T-helper 1 cell (primary cell): ENCODE measurements around the gene BRSK1.

ENCODE experiments used
- DNase-seq, 5 donors: peaks; one replicate each; pipeline ENCODE4 v3.0.0-alpha.2; 2012 to 2020
- total RNA-seq, 4 donors: gene quantifications; one replicate each; lab custom pipeline; 2026; lab: John Stamatoyannopoulos, UW

The BRSK1 gene
- total RNA-seq: 1.1 to 3.1 (median 2.0) reads per million in 4 donors

DNA sequence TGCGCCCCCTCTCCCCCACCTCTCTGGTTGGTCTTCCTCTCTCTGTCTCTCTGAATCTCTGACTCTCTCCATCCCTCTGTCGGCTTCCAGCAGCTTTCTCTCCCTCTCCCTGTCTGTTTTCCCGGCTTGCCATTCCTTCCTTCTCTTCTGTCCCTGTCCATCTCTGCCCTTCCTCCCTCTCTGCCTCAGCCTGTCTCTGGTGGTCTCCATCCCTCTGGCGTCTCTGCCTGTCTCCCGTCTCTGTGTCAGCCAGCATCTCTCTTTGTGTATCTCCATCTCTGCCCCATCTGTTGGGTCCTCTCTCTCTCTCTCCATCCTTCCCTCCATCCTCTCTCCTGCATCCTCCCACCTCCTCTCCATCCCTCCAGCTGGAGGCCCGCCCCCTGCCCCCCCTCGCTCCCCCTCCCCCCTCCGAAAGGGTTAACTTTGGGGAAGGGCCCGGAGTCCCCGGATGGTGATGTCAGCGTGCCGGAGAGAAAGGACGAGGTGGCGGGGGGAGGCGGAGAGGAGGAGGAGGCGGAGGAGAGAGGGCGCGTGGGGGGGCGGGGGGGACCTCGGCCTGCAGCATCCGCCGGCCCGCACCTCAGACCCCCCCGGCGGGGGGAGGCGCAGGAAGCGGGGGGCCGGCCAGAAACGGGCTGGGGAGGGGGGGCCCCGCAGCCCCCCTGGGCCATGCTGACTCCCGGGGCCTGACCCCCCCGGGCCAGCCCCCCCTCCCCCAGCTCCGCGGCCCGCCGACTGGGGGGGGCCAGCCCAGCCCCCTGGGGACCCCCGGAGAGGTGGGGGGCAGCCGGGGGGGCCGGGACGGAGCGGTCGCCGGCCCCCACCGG, at the start of gene BRSK1:
TSS of gene BRSK1 (plus strand) at position 450 of the 830 bp plus-strand sequence. CDS start 446 bp downstream, outside the sequence.
- DNase-seq: peak in 3 of 5 donors; percentile 25 to 43 (median 29)

DNA sequence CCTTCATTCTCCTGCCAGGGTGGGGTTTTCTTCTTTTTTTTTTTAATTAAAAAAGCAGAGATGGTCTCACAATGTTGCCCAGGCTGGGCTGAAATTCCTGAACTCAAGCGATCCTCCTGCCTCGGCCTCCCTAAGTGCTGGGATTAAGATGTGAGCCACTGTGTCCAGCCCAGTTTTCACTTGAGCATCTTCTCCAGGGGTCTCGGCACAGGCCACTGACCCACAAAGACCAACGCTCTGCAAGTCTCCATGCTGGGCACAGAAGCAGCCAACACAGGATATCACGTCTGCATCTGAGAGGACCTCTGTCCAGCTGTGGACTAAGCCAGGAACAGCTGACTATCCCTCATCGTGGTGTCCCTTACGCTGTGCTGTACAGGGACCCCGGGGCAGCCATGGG, 45.8 kb upstream of the BRSK1 start:
- no peak for DNase-seq

DNA sequence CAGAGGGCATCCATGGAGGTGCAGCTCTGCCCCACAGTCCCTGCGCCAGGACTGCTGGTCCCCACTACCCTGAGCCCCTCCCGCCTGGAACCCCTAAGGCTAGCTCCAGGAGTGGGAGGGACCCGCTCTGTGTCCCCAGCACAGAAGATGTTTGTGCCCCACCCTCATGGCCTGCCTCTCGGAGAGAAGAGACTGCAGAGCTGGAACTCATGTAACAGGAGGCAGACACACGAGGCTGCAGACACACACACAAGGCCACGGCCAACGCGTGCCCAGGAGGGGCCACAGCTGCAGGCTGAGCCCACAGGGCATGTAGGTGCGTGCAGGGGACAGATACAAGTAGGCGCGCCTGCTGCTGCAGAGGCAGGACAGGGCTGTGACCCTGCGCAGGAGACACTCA, 44.8 kb upstream of the BRSK1 start:
- no peak for DNase-seq

DNA sequence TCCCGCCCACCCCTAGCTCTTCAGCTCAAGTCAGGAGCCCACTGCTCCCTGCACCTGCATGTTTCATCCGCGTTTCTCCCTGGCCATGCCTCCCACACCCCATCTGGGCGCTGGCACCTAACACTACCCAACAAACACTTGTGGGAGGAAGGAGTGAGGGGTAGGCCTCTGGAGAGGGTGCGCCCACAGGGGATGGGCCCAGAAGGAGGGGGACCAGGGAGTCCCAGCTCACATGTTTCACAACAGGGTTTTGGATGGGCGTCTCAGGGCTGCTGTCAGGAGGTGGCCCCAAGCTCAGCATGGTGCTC, 43.1 kb upstream of the BRSK1 start:
- DNase-seq: no peak

DNA sequence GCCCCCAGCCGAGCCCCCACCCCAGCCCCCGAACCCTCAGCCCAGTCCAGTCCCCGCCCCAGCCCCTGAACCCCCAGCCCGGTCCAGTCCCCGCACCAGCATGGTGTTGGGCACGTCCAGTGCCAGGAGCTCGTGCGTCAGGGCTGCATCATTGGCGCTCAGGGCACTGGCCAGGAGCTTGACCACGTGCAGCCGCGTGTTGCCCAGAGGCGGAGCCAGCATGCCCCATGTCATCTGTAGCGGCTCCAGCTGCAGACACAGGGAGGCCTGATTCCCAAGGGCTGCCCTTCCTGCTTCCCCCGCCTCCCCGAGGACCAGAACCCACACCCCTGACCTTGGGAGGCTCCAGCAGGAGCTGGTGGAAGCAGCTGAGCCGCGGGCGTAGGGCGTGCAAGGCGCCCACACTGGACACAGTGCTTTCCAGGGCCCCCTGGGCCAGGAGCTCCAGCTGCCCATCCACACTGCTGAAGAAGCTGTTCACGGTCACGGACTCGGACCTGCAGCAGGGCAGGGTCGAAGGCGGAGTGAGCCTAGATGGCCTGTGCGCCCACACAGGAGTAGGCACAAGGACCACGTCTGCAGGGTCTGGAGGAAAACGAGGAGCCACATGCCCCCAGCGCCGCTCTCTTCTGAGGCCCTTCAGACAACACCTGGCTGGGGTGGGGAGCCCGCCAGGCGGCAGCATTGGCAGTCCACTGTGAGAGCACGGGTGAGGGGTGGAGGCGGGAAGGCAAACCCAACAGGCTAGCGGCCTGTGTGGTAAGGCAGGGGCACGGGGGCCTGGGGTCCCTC, 42.5 kb upstream of the BRSK1 start:
- DNase-seq: no peak

DNA sequence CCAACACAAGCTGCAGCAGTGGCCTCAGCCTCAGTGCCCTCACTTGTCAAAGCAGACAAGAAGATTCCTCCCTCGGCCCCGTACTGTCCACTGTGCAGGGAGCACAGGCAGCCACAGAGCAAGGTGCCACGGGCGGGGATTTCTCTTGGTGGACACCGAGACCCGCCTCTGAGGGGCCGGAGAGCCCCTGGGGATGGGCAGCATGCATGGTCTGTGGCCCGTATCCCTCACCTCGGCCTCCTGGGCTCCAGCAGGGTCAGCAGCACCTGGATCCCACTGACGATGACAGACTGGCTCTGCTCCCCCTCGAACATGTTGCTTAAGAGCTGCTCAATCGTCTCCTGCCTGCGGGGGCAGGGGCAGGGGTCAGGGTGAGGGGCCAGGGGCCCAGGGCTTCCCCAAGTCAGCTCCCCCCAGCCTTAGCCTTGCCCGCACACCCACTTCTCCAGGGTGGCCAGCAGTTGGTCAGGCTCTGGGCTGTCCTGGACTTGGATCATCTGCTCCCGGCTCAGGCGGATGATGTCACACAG, 41.8 kb upstream of the BRSK1 start:
- no peak for DNase-seq

DNA sequence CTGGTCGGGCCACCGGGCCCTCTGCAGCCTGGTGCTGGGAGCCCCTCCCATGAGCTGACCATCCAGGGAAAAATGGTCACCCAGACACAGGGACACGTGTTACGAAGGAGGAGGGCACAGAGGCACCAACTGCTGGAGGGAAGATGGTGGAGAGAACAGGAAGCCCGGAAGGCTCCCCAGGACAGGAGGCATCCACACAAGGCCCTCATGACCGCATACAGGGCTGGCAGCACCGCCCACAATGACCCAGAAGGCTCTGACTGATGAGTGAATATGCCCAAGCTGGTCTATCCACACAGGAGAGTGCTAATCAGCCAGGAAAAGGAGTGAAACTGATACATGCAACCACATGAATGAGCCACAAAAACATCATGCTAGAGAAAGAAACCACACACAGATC, 41.3 kb upstream of the BRSK1 start:
- no peak for DNase-seq

DNA sequence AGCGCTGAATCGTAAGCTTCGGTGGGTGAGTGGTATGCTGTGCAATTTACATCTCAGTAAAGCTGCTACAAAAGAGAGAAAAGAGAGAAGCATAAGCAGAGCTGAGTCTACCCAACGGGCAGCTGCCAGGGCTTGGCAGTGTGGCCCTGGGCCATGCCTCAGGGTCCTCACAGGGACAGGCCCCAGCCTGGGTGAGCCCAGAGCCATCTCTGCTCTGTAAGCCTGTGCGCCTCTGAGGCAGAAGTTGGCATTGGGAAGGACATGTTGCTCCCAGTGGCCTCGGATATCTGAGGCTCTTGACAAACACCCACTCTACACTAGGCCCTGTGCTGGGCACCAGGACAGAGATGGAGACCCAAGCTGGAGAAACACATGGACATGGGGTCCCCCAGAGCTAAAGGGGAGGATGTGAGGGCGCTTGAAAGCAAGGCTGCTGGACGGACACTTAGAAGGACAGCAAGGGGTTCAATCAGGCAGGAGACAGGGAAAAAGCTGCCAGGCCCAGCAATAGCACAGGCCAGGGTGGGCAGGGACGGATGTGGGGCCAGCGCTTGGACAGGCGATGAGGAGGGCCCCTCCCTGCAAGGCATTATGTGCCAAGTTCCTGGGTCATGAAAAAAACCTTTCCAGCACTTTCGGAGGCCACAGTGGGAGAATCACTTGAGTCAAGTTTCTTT, 39.7 kb upstream of the BRSK1 start:
- DNase-seq: no peak

DNA sequence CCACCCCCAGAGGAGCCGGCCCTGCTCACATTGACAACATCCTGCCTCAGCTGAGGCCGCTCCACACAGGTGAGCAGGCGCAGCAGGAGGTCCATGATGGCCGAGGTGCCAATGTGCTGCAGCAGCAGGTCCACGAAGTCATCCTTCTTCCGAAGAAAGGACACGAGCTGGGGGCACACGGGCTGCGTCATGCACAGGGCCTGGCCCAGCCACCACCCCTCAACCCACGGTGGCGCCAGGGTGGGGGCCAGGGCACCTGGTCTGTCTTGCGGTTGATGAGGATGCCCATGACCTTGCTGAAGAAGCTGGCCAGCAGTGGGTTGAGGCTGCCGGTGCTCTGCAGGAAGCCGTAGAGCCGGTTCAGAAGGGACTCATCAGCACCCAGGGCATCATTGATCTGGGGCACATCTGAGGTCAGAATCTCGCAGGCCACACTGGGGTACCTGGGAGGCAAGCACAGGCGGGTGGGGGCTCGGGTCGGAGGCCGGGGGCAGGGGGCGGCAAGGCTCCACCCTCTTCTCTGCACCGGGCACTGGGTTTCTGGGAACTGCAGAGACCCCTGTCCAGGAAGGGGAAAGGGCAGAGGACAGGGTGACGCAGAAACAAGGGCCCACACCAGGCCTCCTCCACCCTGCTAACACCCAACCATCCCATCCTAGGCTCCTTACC, 38.4 kb upstream of the BRSK1 start:
- no peak for DNase-seq

DNA sequence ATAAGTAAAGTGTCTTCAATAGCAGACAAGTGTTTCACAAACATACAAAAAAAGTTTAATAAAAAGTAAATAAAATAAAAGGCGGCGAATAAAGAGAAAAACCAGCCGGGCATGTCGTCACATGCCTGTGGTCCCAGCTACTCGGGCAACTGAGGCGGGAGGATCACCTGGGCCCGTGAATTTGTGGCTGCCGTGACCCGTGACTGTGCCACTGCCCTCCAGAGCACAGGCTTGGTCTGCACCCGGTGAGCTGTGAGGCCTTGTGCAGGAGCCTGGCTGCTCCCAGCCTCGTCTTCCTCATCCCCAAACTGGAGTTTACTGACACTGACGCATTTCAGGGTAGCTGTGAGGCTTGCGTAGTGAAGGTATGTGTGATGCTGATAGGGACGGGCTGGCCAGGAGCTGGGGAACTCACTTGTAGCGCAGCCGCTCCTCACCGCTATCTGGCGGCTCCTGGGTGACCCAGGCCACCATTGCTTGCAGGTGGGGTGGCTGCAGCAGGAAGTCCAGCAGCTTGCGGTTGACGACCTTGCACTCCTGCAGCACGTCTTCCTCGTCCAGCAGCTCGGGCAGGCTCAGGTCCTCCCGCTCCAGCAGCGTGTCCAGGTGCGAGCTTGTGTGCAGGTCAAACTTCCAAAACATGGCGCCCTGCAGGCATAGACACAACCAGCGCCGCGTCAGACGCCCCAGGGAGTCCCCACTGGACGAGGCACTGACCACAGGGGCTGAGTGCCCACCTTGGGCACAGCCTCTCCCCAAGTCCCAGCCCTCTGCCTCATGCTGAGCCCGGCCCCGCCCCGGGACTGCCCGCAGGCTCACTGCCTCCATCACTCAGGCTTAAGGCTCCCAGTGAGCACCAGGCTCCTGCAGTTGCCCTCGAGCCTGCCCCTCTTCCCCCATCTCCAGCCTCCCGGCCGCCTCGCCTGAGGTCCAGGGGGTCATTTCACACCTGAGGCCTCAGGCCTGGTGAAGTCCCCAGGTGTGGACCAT, 37.0 kb upstream of the BRSK1 start:
- DNase-seq: no peak

DNA sequence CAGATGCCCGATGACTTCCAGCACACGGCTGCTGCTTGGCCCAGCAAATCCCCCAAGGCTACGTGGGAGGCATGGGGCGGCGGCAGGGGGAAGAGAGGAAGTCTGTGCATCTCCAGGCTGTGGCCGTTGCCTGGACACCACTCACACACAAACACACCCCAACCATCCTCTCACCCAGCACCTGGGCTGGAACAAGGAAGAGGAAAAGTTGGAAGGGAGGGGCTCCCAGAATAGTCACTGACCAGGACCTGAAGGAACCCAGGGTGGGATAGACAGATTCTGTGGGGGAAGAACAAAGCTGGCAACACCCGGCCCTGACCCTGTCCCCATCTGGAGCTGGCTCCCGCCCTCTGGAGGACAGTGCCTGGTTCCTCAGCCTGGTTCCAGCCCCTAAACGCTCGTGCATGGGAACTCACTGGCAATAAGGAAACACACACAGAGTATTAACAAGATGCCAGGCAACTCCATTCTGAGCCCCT, 36.1 kb upstream of the BRSK1 start:
- no peak for DNase-seq

DNA sequence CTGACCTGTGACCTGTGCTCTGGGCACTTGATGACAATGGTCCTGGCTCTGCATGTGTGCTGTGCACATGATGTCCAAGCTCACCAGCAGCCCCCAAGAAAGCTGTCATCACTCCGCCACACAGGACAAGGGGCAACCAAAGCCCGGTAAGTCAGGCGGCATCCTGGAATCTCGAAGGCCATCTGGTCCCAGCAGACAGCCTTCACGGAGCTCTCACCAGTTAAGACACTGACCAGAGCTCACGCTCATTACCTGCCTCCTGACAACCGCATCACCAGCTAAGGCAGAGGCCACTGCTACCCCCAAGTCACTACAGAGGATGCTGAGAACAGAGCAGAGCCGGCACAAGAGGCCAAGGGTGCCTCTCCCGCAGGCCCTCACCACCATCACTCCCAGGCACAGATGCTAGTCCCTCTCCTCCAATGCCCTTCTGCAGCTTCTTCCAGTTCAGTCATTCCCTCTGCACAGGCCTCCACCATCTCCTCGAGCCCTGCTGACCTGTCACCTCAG, 35.6 kb upstream of the BRSK1 start:
- no peak for DNase-seq

DNA sequence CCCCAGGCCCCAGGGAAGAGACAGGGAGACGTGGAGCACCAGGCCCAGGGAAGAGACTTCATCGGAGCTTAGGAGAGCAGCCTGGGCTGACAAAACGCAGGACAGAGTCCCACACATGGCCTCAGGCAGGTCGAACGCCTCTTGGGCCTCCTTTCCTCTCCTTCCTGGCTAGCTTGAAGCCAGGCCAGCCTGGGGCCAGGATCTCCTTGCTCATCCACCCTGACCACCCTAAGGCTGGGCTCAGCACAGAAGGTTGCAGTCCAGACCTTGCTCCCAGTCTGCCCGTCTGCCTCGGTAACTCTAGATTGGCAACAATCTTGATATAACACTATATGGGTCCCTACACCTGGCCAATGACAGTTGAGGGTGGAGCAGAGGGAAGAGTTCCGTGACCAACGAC, 35.1 kb upstream of the BRSK1 start:
- no peak for DNase-seq

DNA sequence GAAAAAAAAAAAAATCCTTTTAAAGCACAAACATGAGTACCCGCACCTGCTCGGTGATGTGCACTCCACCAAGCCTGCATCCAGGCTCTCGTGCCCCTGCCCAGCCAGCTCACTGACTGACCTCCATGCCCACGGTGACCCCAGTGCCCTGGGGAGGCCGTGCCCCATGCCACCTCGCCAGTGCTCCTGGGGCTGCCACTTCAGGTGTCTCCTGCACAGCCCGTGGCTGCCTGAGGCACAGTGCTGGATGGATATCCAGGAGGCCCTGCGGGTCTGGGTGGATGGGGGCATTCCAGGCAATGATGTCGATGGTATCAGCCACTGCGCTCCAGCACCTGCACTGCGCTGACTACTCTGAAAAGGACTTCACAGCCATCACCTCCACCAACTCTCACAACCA, 34.0 kb upstream of the BRSK1 start:
- no peak for DNase-seq

DNA sequence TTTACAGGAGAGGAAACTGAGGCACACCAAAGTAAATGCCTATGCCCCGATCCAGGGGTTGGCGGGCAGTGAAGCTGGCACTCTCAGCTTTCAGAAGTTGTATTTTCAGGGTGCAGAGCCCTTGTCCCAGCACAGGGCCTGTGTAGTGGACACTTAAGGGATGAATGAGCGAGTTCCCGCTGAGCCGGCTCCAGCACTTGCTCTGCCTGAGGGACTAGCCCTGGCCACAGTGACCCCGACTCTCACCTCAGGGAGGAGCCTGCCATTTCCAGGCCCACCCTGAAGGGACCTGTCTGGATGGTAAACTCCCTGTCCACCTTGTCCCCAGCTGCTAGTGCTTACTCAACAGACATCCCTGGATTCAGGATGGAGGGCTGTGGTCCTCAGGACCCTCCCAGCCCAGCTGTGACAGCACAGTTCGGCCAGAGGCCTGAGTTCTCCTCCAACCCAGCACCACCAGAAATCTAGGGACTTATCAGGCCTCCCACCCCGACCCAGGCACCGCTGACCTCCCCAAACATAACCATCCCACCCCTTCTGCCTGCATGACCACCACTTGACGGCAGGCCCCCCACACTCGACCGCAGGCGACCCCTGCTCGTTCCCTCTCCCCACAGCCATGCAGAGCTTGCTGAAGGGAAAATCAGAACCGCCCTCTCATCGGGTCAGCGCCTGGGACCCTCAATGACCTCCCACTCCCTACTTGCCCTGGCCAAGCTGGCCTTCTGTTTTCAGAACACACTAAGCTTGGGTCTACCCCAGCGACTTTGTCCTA, 33.3 kb upstream of the BRSK1 start:
- no peak for DNase-seq

DNA sequence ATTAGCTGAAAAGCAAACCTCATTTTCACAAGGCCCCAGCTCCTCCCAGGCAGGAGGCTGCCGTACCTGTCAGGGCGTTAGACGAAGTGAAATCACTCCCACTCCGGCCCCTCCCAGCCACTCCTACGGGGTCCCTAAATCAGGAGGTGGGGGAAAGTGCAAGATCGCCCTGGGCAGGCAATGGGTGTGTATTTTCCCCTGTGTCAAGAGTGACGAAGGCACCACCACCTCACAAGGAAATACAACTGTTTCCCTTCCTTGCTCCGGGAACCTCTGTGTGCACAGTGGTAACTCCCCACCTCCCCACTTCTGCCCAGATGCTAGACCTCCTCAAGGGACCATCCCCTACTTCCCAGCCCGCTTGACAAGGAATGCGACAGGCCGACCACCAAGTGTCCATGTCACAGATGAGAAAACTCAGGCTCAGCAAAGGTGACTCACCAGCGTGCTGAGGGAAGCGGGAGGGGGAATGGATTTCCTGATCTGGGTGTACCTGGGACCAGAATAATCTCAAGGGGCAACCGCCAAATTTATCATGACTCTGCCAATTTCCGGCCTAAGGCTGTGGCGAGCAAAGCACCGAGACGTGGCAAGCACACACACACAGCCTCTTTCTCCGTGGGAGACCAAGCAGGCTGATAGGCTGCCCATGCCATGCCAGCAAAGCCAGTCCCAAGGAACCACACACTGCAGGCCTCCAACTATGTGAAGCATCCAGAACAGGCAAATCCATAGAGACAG, 32.3 kb upstream of the BRSK1 start:
- DNase-seq: peak in 4 of 5 donors; percentile 25 to 70 (median 32)

DNA sequence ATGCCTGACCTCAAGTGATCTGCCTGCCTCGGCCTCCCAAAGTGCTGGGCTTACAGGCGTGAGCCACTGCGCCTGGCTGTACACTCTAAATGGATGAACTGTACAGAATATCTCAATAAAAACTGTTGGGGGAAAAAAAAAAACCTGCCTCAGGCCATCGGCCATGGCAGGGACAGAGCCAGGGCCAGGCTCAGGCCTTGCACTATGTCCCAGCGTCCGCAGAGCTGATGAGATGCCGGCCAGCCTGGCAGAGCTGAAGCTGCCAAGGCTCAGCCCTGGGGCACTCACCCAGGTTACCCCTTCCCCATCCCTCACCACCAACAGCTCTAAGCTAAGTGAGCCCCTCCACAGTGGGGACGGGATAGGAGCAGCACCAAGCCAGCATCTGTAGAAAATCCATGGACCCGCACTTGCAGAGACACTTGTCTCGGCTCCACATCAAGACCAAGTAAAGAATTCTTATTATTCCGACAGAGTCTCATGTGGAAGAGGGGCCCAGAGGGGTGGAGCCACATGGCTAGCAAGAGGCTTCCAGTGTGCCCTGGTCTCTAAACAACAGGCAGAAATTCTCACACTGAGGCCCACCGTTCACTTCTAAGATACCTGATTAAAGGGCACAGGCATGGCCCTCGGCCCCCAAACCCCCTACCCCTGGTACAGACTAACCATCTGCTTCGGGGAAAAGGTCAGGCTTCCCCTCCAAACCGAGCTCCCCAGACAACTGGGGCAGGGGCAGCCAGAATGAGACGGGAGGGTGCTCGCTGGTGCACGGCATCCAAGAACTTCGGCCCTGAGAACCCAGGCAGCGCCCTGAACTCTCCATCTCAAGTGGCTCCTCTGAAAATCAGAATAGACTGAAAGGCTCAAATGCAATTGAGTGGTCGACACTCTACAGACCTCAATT, 30.8 kb upstream of the BRSK1 start:
- DNase-seq: no peak
